HL-60/S4 treated with retinoic acid at 250 ng/mL for 4 days and 3 days (cell line): Measurements from ENCODE around the gene TSPAN9.
"Not testable (repeated sequence)": the region's sequence is repeated elsewhere in the genome, so short reads cannot be mapped to it uniquely, and the experiment has no call there.

Experiments
- in situ Hi-C: fragments of 300-500 bp; cut with MboI; formaldehyde crosslinking; loops from 2 replicates; pipeline ENCODE4 v1.7.0; 2022; ENCODE audit warnings: low sequenced_read_pairs

The TSPAN9 gene

DNA sequence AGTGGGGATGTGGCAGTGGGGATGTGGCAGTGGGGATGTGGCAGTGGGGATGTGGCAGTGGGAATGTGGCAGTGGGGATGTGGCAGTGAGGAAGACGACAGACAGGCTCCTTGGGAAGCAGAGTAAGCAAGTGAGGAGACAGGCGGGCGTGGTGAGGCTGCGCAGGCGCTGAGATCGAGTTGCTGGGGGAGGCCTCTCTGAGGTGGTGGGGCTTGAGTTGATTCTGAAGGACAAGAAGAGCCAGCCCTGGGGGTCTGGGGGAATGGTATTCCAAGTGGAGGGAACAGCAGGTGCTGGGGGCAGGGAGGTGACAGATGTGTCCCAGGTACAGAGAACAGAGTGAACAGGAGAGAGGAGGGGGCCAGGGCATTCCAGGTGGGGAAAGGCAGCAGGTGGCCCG lies 33.8 kb upstream of the TSPAN9 start:
- in situ Hi-C loops = no loop called here

DNA sequence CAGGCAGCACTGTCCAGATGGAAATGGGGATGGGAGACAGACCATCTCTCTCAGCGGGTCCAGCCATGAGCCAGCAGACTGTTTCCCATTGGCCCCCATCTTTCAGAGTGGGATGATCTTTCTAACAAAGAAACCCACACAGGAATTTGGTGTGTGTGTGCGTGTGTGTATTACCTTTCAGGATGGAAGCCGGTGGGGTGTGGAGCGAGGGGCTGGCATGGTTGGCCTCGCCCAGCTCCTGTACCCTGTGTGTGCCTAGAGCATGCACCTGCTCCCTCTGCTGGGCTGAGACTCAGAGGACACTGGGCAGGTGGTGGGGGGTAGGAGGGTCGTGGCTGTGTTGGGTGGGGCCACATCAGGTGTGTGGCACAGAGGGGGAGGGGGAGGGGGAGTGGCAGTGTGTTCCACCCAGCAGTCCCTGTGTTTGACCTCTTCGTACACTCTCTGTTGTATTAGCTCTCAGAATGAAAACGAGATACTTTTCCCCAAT lies 33.0 kb upstream of the TSPAN9 start:
- in situ Hi-C loops = no loop called here

DNA sequence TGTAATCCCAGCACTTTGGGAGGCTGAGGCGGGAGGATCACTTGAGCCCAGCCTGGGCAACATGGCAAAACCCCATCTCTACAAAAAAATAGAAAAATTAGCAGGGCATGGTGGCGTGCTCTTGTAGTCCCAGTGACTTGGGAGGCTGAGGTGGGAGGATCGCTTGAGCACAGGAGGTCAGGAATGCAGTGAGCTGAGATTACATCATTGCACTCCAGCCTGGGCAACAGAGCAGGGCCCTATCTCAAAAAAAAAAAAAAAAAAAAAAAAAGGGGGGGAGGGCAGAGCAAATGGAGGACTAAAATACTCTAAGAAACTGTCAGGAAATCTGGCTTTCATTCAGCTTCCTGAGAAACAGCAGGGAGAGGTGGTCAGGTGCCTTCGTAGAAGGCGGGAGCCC lies 31.7 kb upstream of the TSPAN9 start:
- in situ Hi-C loops = no loop called here

DNA sequence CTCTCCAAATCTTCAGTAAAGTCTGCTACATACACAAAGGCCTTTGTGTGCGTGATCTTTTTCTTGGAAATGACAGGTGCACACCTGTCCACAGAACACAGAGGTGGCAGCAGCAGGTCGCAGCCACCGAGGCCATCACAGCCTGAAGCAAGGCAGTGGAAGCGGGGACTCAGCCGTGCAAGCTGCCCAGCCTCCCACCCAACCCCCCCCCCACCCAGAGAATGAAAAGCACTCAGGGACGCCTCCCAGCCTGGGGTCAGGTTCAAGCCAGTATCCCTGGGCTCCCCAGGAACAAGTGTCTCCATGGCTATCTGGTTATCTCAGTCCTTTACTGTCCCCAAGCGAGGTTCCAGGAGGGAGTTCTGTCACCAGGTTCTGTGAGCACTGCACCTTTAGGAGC lies 31.2 kb upstream of the TSPAN9 start:
- in situ Hi-C loops = no loop called here

DNA sequence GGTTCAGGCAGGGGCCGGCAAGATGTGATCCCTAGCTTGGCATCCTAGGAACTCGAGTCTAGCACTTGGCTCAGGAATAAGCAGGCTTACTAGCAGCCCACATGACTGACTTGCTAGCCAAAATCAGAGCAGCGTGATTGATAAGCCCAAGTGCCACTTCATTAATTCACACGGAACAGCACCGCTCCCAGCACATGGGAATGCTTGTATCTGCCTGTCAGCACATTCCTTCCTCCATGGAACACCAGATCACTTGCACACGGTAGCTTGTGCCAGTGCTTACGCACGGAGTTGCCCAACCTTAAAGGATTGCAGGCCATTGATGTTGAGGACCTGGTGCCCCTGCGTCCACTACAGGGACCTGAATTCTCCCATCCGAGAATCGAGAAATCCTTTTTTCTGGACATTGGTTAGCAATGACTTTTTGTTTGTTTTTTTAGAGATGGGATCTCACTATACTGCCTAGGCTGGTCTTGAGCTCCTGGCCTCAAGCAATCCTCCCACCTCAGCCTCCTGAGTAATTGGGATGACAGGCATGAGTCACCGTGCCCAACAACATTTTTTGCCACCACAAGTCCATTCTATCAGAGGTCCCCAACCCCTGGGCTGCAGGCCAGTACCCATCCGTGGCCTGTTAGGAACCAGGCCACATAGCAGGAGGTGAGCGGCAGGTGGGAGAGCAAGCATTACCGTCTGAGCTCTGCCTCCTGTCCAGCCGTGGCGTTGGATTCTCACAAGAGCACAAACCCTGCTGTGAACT lies 30.6 kb upstream of the TSPAN9 start:
- in situ Hi-C loops = no loop called here

DNA sequence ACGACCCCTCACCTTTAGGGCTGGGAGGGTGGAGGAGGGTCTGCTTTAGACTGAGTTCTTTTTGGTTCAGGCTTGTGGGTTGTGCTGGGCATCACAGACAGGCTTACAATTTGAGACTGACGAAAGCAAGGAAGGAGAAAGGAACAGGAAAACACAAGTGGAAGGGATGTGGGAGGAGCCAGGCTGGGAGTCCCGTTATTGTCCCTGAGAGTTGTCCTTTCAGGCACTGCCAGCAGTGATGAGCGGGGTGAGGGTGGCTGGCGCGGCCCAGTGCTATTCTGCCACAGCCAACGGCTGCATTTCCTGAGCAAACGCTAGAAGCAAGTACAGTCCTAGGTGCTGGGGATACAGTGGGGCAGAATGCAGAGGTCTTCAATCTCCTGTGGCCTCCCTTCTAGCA lies 29.2 kb upstream of the TSPAN9 start:
- in situ Hi-C loops = no loop called here

DNA sequence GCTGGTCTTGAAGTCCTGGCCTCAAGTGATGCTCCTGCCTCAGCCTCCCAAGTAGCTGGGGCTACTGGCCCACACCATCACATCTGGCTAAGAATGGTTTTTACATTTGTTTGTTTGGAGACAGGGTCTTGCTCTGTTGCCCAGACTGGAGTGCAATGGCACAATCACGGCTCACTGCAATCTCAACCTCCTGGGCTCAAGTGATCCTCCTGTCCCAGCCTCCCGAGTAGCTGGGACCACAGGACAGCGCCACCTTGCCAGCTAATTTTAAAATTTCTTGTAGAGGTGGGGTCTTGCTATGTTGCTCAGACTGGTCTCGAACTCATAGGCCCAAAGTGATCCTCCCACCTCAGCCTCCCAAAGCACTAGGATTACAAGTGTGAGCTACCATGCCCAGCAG lies 28.6 kb upstream of the TSPAN9 start:
- in situ Hi-C loops = no loop called here

DNA sequence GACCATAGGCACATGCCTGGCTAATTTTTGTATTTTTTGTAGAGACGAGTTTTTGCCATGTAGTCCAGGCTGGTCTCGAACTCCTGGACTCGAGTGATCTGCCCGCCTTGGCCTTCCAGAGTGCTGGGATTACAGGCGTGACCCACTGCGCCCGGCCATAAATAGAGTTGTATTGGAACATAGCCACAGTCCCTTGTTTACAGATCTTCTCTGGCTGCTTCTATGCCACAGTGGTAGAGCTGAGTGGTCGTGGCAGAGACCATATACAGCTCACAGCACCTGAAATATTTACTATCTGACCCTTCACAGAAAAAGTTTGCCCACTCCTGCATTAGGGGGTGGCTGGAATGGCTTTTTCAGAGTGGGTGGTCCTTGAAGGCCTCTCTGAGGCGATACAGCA lies 28.0 kb upstream of the TSPAN9 start:
- in situ Hi-C loops = no loop called here

DNA sequence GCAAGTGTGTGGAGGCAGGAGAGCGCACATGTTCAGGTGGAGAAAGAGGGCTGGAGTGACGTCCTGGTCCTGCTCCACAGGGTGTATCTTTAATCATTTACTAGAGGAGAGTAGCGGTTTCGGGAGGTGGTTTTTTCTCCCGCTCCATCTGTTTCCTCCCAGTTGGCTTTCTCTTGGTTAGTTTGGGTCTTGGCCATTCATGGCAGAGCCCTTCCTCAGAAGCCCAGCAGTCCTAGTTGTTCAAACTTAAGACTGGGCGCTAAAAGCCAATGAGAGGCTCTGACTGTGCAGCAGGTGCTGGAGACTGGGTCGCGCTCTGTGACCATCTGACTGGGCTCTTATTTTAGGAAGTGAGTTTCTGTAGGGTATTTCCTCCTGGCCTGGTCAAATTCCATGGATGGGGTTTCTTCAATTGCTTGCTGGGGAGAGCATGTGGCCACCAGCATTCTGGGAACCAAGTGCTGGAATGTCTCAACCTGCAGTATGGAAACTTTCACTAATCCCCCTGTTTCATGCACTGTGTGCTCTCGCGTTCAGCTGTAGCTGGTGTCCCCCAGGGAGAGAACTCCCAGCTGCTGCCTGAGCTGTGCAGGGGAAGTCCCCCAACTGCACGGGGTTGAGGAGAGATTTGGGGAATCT lies 27.4 kb upstream of the TSPAN9 start:
- in situ Hi-C loops = no loop called here

DNA sequence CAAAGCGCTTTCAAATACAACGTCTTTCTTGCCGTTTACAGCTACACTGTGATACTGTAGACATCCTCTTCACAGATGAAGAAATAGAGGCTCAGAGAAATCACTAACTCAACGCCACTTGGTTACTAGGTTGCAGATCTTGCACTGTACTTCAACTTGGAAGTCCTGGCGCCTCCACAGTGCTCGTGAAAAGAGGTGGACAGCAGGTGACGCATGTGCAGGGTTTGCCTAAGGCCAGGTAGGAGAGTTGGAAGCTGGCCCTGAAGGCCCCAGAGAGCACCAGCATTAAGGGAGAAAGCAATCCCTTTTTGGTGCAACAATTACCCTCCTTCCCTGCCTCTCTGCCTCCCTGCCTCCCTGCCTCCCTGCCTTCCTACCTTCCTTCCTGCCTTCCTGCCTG lies 22.8 kb upstream of the TSPAN9 start:
- in situ Hi-C loops = no loop called here

DNA sequence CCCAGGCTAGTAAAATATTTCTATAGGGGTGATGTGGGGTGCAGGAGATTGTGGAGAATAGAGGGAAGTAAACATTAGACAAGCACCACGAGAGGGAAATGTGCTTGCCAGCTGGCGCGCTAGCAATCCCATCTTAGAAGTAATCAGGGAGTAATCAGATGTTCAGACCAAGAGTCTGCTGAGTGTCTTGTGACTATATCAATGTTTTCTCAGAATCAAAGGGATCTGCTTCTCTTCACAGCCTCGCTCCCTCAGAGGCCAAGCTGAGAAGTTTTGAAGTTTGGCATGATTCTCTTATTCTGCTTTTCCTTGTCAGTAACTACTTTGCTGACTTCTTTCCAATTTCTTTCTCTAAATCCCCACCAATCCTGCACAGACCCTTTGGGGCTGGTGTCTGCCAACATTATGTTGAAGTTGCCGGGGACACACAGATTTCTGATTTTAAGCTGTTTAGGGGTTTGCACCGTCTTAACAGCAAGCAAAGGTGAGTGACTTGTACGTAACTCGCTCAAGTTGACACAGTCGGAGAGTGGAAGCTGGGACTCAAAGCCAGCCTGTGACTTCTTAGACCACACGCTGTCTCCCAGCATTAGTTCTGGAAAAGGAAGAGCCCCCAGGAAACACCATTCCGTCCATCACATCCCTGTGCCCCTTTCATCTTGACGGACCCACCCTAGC lies 22.0 kb upstream of the TSPAN9 start:
- in situ Hi-C loops = no loop called here

DNA sequence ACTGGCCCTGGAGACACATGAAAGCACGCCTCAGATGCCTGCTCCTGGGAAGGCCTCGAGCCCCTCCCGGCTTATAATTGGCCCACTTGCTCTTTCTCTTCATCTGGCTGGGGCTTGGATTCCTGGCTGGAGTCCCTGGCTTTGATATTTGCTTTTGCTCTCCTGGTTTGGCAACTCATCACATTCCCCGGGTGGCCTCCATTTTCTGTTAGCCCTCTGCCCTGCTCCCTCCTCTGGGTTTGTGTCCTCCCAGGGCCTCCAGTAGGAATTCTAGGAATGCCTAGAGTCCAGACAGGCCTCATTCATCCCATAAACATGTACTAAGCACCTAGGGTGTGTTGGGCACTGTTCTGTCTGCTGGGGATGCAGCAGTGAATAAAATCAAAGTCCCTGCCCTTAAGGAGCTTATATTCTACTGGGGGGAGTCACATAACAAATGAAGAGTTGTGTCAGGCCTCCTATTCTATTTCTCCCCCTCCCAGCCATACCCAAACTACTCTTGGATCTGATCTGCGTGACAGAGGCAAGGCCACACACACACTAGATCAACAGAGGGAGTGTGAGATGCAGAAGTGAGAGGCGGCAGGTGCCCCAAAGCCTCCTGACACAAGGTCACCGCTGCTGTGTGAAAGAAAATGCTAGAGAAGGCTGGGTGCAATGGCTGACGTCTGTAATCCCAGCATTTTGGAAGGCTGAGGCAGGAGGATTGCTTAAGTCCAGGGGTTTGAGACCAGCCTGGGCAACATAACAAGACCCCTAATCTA lies 21.3 kb upstream of the TSPAN9 start:
- in situ Hi-C loops = no loop called here

DNA sequence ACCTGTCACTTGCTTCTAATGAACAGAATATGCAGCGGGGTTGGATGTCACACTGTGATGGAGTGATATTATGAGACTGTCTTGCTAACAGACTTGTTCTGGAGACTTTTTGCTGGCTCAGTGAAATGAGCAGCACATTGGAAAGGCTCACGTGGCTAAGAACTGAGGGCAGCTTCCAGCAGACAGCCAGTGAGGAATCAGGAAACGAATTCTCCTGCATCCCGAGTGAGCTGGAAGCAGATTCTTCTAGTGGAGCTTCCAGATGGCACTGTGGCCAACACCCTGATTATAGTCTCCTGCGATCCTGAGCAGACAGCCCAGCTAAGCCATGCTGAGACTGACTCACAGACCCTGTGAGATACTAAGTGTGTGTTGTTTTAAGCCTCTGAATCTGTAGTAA lies 16.1 kb upstream of the TSPAN9 start:
- in situ Hi-C loops = no loop called here

DNA sequence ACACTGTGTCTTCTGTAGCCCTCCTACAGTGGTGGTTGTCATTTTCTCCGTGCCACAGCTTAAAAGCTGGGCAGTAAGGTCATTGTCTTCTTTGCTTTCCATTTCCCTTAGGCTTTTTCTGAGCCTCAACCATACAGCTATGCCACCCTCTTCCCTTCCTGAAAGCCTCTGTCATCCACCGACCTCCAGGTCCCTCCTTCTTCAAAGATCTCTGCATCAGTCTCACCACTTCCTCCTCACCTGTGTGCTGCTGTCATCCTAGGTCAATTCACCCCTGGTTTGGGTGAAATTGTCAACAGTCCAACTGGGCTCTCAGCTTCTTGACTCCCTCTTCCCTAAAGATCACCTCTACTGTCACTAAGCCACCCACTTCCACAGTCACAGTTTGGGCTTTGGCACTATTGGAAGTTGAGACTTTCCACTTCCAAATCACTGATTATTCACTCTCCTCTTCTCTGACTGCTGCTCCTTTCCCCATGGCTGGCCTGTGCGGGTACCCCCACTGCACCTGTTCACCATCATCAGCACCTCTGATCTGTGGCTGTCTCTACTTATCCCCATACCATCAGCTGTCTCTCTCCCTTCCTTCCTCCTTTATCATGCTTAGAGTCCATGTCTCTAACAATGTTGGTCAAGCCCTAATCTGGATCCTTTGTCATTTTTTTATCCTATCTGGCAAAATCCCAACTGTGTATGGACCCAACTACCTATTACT lies 15.5 kb upstream of the TSPAN9 start:
- in situ Hi-C loops = no loop called here

DNA sequence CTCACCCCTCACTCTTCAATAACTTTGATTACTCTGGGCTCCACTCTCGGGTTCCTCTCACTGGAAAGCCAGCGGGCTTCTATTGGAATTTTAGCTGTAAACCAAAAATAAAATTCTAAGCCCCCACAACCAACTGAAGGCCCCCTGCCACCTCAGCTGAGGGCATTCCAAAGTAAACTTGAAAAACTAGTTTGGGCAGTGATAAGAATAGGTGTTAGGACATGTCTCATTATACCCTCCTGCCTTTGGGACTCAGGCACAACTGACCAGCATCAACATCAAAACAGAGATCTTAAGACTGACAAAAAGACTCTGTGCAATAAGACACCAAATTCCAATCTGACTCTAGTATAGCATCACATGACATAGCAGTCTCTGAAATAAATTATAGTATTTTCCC lies 11.9 kb upstream of the TSPAN9 start:
- in situ Hi-C loops = no loop called here

DNA sequence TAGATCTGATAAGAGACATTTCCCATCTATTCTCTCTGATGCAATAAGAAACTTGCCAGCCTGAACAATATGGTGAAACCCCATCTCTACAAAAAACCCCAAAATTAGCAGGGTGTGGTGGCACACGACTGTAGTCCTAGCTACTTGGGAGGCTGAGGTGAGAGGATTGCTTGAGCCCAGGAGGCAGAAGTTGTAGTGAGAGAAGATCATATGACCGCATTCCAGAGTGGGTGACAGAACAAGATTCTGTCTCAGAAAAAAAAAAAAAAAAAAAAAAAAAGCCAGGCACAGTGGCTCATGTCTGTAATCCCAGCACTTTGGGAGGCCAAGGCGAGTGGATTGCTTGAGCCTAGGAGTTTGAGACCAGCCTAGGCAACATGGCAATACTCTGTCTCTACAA lies 11.3 kb upstream of the TSPAN9 start:
- in situ Hi-C loops = not testable (repeated sequence)

DNA sequence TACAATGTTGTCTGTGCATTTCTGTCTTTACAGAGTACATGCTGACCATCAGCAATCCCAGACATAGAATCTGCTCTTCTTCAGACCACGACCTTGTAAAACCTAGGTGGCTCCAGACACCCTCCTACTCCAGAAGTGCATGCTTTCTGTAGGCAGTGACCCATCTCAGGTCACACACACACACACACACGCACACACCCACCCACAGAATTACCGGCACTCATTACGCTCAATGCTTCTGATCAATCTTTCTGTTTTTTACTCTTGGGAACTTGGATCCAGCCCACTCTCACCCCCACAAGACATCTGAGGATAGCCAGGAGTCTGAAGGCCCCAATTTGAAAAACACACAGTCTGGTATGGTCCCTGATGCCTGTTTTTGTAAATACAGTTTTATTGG lies 7.5 kb upstream of the TSPAN9 start:
- in situ Hi-C loops = no loop called here

DNA sequence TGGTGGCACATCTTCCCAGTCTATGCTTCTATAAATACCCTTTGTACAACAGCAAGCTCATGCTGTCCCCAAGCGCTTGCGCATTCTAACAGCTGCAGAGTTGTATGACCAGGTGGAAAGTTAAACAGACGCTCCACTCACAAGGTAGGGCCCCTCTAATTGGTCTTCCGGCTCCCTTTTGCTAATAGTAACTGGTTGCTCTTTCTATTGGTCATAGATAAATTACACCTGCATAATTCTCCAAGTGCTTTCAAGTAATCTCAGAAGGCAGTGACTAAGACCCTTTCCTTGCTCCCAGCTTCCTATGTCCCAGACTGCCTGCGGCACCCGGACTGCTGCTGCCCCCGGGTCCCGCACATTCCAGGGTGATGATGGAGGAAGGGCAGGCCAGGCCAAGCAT lies 6.1 kb upstream of the TSPAN9 start:
- in situ Hi-C loops = no loop called here

DNA sequence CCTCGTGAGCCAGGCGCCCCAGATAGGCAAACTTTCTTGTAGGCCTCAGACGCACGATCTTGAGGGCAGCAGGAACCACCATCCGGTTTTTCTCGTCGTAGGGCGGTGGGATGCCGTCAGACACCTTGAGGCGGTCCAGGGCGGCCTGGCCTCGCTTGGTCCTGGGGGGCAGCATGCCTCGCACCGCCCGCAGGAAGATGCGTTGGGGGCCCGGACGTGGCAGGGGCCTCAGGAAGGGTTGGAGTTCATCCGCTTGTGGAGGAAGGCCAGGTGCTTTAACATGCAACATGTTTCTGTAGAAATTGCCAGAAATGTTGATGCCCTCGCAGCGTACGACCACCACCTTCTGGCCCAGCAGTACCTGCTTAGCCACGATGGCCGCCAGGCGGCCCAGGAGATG lies 5.5 kb upstream of the TSPAN9 start:
- in situ Hi-C loops = no loop called here

DNA sequence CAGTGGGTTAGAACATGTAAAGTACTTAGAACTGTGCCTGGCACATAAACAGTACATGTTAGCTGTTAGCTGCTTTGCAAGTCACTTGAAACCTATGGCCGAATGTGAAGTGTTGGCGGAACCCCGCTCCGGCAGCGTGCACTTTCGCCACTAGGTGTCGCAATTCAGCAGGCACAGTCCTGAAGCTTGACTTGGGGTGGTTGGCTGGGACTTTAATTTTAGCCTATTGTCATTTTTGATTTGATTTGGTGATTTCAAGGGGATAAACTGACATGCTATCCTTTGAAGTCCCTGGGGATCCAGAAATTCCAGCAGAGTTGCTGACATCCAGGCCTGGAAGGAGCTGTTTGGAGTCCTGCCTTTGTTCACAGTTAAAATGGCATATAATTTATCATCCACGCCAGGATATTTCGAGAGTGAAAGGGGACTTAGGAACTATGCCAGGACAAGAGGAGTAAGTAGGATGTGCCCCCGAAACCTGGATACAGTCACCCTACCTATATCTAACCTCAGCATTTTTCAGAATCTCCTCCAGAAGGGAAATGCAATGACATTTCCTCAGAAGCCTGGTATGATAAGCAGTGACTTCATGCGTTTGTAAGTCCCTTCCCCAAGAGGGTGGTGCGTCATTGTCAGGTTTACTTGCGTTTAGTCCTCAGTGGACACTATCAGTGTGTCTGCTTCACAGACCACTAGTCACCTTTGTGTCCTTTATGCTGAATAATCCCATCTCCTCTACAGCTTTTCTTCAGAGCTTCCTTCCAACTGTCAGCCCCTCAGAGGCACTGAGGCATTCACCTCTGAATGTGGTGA lies 3.5 kb upstream of the TSPAN9 start:
- in situ Hi-C loops = no loop called here
